ENCODE measurements around the gene PSMD12. TPM values are rescaled to one million over a fixed set of nuclear protein-coding genes. Genes with fewer than 3 reads are reported as not detected.

The PSMD12 gene
- total and polyA plus RNA-seq, 2 donors (not counting 3 experiments of a cell fraction or from before 2014, with no cell fraction given), result 14.1 to 73.0 TPM

DNA sequence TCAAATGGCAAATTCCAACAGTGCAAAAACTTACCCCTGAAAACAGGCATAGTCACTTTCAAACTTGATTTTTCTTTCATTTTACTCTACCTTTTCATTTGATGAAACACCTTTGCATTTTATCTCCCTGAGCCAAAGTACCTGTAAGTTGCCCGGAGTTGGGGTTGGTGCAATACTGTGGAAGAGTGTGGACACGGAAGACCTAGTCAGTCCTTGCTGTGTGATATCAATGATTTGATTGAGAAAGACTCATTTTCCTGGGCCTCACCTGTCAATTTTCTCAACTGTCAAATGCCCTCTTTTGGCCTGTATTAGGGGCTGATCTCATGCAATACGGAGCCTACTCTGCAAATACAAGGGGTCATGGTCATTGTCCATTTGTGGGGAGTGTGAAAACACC, 33.3 kb upstream of the PSMD12 start:
- DNase-seq (ENCODE audit: low read depth, low spot score) (no peak), FAIRE-seq (no peak)
- ChIA-PET POLR2A (no interaction called here), CTCF (no interaction called here)
- no peaks in the 10 kb centered on the region for H3K79me2 ChIP-seq (ENCODE audit: control insufficient read depth, insufficient read depth, low read length)
- H4K20me1 ChIP-seq (replicated peaks; ENCODE audit: control insufficient read depth, extremely low read depth, insufficient read depth, low read length), result no peaks in the 10 kb centered on the region
- no peak overlapping the region for H3K4me2 ChIP-seq (ENCODE audit: insufficient read depth, low read length)
- BruUV-seq (replicated peaks), result no TSS peak
- H3K4me1 ChIP-seq (ENCODE audit: control insufficient read depth, extremely low read depth, insufficient read depth, low read length), result no peaks in the 10 kb centered on the region
- H3K9me3 ChIP-seq (replicated peaks; ENCODE audit: control insufficient read depth, insufficient read depth, low read length), result no peaks in the 10 kb centered on the region
- dilution Hi-C loops (cut with MboI; ENCODE audit: extremely low pct_ligation_motif_present, low sequenced_read_pairs), result no loop called here
- no peak overlapping the region for H3K27ac ChIP-seq (ENCODE audit: insufficient read depth, low read depth, low read length)
- no peak overlapping the region for H3K9ac ChIP-seq (replicated peaks; ENCODE audit: extremely low read depth, insufficient read depth, low read length)
- no peak overlapping the region for H3K4me3 ChIP-seq (replicated peaks in 1 of 3; ENCODE audit: insufficient read depth in 1 of 3, low read depth in 1 of 3, low read length in 3 of 3)
- H2AFZ ChIP-seq (ENCODE audit: low read depth, low read length), result no peak overlapping the region
- no peaks in the 10 kb centered on the region for H3K9me1 ChIP-seq (replicated peaks; ENCODE audit: control insufficient read depth, extremely low read depth, insufficient read depth, low read length)
- intact Hi-C loops (cut with micrococcal nuclease), result no loop called here
- no peaks in the 10 kb centered on the region for H3K36me3 ChIP-seq (ENCODE audit: control insufficient read depth in 2 of 2, extremely low read depth in 1 of 2, insufficient read depth in 2 of 2, low read length in 2 of 2)
- no peaks in the 10 kb centered on the region for H3K27me3 ChIP-seq (ENCODE audit: control insufficient read depth in 2 of 2, insufficient read depth in 2 of 2, low read length in 2 of 2)
- TF ChIP-seq MYC (IDR thresholded peaks at IDR 0.05; ENCODE audit: low read depth, low read length), result no peak
- TF ChIP-seq POLR2AphosphoS5 (IDR thresholded peaks at IDR 0.05; ENCODE audit: insufficient read depth, low read depth, low read length), result no peak

DNA sequence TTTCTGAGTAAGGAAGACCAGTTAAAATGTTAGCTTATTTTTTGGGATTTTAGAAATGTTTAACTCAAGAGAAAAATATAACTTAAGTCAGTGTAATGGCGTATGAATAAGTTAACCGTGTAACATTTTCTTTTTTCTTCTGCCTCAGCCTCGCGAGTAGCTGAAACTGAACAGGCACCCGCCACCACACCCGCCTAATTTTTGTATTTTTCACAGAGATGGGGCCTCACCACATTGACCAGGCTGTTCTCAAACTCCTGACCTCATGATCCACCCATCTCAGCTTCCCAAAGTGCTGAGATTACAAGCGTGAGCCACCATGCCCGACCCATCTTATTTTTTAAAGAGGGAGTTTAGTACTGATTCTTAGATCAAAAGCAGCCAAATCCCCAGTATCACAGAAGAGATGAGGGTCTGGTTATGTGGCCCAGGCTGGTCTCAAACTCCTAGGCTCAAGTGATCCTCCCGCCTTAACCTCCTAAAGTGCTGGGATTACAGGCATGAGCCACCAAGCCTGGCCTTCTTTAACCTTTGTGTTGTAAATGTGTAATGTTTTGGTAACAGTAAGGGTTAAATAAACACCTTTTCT, 27.5 kb upstream of the PSMD12 start:
- no TSS peak for BruUV-seq (replicated peaks)
- H3K4me2 ChIP-seq (ENCODE audit: insufficient read depth, low read length), result no peak overlapping the region
- H2AFZ ChIP-seq (ENCODE audit: low read depth, low read length), result no peak overlapping the region
- no peak overlapping the region for H3K4me3 ChIP-seq (replicated peaks in 1 of 3; ENCODE audit: insufficient read depth in 1 of 3, low read depth in 1 of 3, low read length in 3 of 3)
- CTCF ChIA-PET, result interaction anchor here (1.3 kb wide), 1 partner anchor 82 kb away, joined by 4 read pairs; no protein-coding TSS in a partner anchor
- H3K9ac ChIP-seq (replicated peaks; ENCODE audit: extremely low read depth, insufficient read depth, low read length), result no peak overlapping the region
- POLR2A ChIA-PET, result no interaction called here
- peaks cover 12% of the 10 kb centered on the region for H3K4me1 ChIP-seq (ENCODE audit: control insufficient read depth, extremely low read depth, insufficient read depth, low read length)
- H4K20me1 ChIP-seq (replicated peaks; ENCODE audit: control insufficient read depth, extremely low read depth, insufficient read depth, low read length), result no peaks in the 10 kb centered on the region
- no peaks in the 10 kb centered on the region for H3K9me3 ChIP-seq (replicated peaks; ENCODE audit: control insufficient read depth, insufficient read depth, low read length)
- dilution Hi-C loops (cut with MboI; ENCODE audit: extremely low pct_ligation_motif_present, low sequenced_read_pairs), result no loop called here
- no peaks in the 10 kb centered on the region for H3K9me1 ChIP-seq (replicated peaks; ENCODE audit: control insufficient read depth, extremely low read depth, insufficient read depth, low read length)
- no peaks in the 10 kb centered on the region for H3K27me3 ChIP-seq (ENCODE audit: control insufficient read depth in 2 of 2, insufficient read depth in 2 of 2, low read length in 2 of 2)
- DNase-seq (ENCODE audit: low read depth, low spot score), result no peak
- no peak overlapping the region for H3K27ac ChIP-seq (ENCODE audit: insufficient read depth, low read depth, low read length)
- FAIRE-seq, result no peak
- no peaks in the 10 kb centered on the region for H3K79me2 ChIP-seq (ENCODE audit: control insufficient read depth, insufficient read depth, low read length)
- TF ChIP-seq POLR2A (IDR thresholded peaks at IDR 0.05; ENCODE audit: low read depth, low read length), result no peak
- no peak for TF ChIP-seq POLR2AphosphoS5 (IDR thresholded peaks at IDR 0.05; ENCODE audit: insufficient read depth, low read depth, low read length)
- TF ChIP-seq, protein P1, sequence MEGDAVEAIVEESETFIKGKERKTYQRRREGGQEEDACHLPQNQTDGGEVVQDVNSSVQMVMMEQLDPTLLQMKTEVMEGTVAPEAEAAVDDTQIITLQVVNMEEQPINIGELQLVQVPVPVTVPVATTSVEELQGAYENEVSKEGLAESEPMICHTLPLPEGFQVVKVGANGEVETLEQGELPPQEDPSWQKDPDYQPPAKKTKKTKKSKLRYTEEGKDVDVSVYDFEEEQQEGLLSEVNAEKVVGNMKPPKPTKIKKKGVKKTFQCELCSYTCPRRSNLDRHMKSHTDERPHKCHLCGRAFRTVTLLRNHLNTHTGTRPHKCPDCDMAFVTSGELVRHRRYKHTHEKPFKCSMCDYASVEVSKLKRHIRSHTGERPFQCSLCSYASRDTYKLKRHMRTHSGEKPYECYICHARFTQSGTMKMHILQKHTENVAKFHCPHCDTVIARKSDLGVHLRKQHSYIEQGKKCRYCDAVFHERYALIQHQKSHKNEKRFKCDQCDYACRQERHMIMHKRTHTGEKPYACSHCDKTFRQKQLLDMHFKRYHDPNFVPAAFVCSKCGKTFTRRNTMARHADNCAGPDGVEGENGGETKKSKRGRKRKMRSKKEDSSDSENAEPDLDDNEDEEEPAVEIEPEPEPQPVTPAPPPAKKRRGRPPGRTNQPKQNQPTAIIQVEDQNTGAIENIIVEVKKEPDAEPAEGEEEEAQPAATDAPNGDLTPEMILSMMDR (IDR thresholded peaks at IDR 0.05; ENCODE audit: extremely low read depth in 1 of 2, insufficient read depth in 1 of 2, low read depth in 1 of 2, low read length in 2 of 2), result no peak
- TF ChIP-seq FOS (IDR thresholded peaks at IDR 0.05; ENCODE audit: borderline replicate concordance, insufficient read depth, low read length), result no peak
- no peak for TF ChIP-seq EZH2 (IDR thresholded peaks at IDR 0.05; ENCODE audit: borderline replicate concordance, low read depth, low read length, severe bottlenecking)
- TF ChIP-seq, protein P2, sequence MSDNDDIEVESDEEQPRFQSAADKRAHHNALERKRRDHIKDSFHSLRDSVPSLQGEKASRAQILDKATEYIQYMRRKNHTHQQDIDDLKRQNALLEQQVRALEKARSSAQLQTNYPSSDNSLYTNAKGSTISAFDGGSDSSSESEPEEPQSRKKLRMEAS (IDR thresholded peaks at IDR 0.05; ENCODE audit: insufficient read depth, insufficient read length), result no peak
- no peak for TF ChIP-seq MYC (IDR thresholded peaks at IDR 0.05; ENCODE audit: low read depth, low read length)
- TF ChIP-seq JUN (IDR thresholded peaks at IDR 0.05; ENCODE audit: borderline replicate concordance, insufficient read depth, insufficient read length, low read depth), result no peak
- no peak for TF ChIP-seq GATA2 (IDR thresholded peaks at IDR 0.05; ENCODE audit: insufficient read depth, insufficient read length, low read depth, low read length)
- H3K36me3 ChIP-seq (ENCODE audit: control insufficient read depth in 2 of 2, extremely low read depth in 1 of 2, insufficient read depth in 2 of 2, low read length in 2 of 2), result no peaks in the 10 kb centered on the region
- intact Hi-C loops (cut with micrococcal nuclease), result no loop called here
